ENCODE measurements around the gene NEDD4L.

NEDD4L gene

GRCh38 chr18:58388736-58389135 is 344.7 kb downstream of the NEDD4L start:
- no peak for TF ChIP-seq ZNF274 (IDR thresholded peaks at IDR 0.05; ENCODE audit: low read depth, low read length)
- no peak overlapping the region for H3K4me3 ChIP-seq (ENCODE audit: low read length)

GRCh38 chr18:58389745-58390144 is 345.7 kb downstream of the NEDD4L start:
- no peak overlapping the region for H3K4me3 ChIP-seq (ENCODE audit: low read length)

GRCh38 chr18:58390399-58390798 is 346.4 kb downstream of the NEDD4L start:
- TF ChIP-seq ZNF274 (IDR thresholded peaks at IDR 0.05; ENCODE audit: low read depth, low read length) = no peak
- H3K4me3 ChIP-seq (ENCODE audit: low read length) = no peak overlapping the region

More at GRCh38 chr18:58389745-58390144, 345.7 kb downstream of the NEDD4L start:
- TF ChIP-seq ZNF274 (IDR thresholded peaks at IDR 0.05; ENCODE audit: low read depth, low read length) = no peak

- no peak overlapping the region for H3K4me3 ChIP-seq (ENCODE audit: low read length)
- TF ChIP-seq ZNF274 (IDR thresholded peaks at IDR 0.05; ENCODE audit: low read depth, low read length) = no peak
Observed at GRCh38 chr18:58391231-58391825, 347.3 kb downstream of the NEDD4L start.

- no peak overlapping the region for H3K4me3 ChIP-seq (ENCODE audit: low read length)
- no peak for TF ChIP-seq ZNF274 (IDR thresholded peaks at IDR 0.05; ENCODE audit: low read depth, low read length)
Observed at GRCh38 chr18:58391932-58392323, 347.9 kb downstream of the NEDD4L start.

GRCh38 chr18:58392324-58393000 is 348.4 kb downstream of the NEDD4L start:
- no peak overlapping the region for H3K4me3 ChIP-seq (ENCODE audit: low read length)
- TF ChIP-seq ZNF274 (IDR thresholded peaks at IDR 0.05; ENCODE audit: low read depth, low read length) = no peak

GRCh38 chr18:58393295-58393694 is 349.3 kb downstream of the NEDD4L start:
- no peak for TF ChIP-seq ZNF274 (IDR thresholded peaks at IDR 0.05; ENCODE audit: low read depth, low read length)

GRCh38 chr18:58394046-58394445 is 350.0 kb downstream of the NEDD4L start:
- H3K4me3 ChIP-seq (ENCODE audit: low read length) = no peak overlapping the region
- TF ChIP-seq ZNF274 (IDR thresholded peaks at IDR 0.05; ENCODE audit: low read depth, low read length) = no peak

More at GRCh38 chr18:58393295-58393694, 349.3 kb downstream of the NEDD4L start:
- H3K4me3 ChIP-seq (ENCODE audit: low read length) = no peak overlapping the region

GRCh38 chr18:58394602-58395425 is 350.8 kb downstream of the NEDD4L start:
- no peak overlapping the region for H3K4me3 ChIP-seq (ENCODE audit: low read length)
- TF ChIP-seq ZNF274 (IDR thresholded peaks at IDR 0.05; ENCODE audit: low read depth, low read length) = no peak

- H3K4me3 ChIP-seq (ENCODE audit: low read length) = no peak overlapping the region
- TF ChIP-seq ZNF274 (IDR thresholded peaks at IDR 0.05; ENCODE audit: low read depth, low read length) = no peak
Observed at GRCh38 chr18:58396144-58396543, 352.1 kb downstream of the NEDD4L start.

- H3K4me3 ChIP-seq (ENCODE audit: low read length) = no peak overlapping the region
- TF ChIP-seq ZNF274 (IDR thresholded peaks at IDR 0.05; ENCODE audit: low read depth, low read length) = no peak
Observed at GRCh38 chr18:58396966-58397365, 352.9 kb downstream of the NEDD4L start.

- H3K4me3 ChIP-seq (ENCODE audit: low read length) = no peak overlapping the region
- no peak for TF ChIP-seq ZNF274 (IDR thresholded peaks at IDR 0.05; ENCODE audit: low read depth, low read length)
Observed at GRCh38 chr18:58397385-58398132, 353.5 kb downstream of the NEDD4L start.

- H3K4me3 ChIP-seq (ENCODE audit: low read length) = no peak overlapping the region
- no peak for TF ChIP-seq ZNF274 (IDR thresholded peaks at IDR 0.05; ENCODE audit: low read depth, low read length)
Observed at GRCh38 chr18:58398648-58399398, 354.8 kb downstream of the NEDD4L start.

Data from GM08714 (cell line).